Astrocyte of the hippocampus (primary cell): ENCODE results near the gene KRTAP19-5.
"Not testable (repeated sequence)": the region's sequence is repeated elsewhere in the genome, so short reads cannot be mapped to it uniquely, and the experiment has no call there.

Source experiments
- DNase-seq: peaks from one replicate; pipeline ENCODE4 v3.0.0; 2011; ENCODE audit warnings: low read depth, low spot score

The KRTAP19-5 gene

DNA sequence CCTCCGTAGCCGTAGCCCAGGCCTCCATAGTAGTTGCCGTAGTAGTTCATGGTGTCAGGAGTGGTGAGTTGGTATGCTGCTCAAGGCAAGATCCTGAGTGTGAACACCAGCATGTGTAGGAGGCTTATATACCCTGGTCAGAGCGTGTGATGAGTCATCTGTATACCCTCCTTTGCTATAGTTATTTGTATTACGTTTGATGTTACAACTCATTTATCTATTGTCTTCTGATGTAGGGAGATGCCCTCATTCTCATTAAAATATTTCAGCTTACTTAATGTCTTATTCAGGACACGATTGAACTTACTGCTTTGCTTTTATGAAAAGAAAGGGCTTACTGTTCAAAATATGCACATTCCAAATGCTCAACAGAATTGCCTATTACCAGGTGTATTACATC, at the start of gene KRTAP19-5:
Gene KRTAP19-5, minus strand, starts transcription at position 101 of the 400 bp plus-strand sequence. Its CDS starts 51 bp downstream, at position 50.
- no peak for DNase-seq

DNA sequence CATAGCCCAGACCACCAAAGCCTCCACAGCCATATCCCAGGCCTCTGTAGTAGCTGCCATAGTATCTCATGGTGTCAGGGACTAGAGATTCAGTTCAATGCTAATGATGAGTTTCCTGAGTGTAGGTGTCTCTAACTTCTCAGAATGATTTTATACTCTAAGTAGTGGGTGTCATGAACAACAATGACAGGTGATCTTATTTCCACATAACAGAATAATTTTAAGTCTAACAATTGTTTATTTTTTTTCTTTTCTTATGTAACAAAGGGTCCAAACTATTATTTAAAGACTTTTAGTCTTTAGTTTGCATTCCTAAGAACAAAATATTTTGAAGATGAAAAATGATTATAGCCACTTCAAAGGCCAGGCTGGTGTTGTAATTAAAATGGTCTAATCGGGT, 39.8 kb upstream of the KRTAP19-5 start, which contains the start of gene KRTAP19-6:
Gene KRTAP19-6, minus strand, starts transcription at position 101 of the 400 bp plus-strand sequence. Its CDS starts 31 bp downstream, at position 70.
- no peak for DNase-seq

DNA sequence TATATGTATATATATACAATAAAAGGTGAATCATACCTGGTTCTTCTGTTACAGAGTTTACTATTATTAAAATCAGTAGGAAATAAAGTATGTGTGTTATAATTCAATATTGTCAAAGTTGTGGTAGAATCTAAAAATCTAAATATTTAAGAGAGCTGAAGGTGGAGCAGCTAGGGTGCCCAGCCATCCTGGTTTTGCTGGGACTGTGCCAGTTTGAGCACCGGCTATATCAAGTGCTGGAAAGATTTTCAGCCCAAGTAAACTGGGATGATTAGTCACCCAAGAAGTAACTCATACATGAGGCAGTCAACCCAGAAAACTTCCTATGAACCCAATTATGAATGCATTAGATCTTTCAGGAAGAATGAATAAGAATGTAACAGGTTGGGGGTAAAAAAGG, 16.9 kb upstream of the KRTAP19-5 start:
- DNase-seq, result no peak

DNA sequence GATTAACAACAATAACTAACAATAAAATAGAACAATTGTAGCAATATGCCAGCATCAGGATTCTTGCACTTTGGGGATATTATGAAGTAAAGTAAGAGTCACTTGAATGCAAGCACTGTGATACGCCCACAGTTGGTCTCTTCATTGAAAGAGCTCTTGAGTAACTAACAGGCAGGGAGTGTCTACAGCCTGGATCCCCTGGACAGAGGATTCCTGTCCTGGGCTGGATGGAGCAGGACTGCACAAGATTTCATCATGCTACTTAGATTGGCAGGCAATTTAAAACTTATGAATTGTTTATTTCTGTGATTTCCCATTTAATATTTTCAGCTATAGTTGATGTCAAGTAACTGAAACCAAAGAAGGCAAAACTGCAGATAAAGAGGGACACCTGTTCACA, 13.7 kb upstream of the KRTAP19-5 start:
- no peak for DNase-seq

DNA sequence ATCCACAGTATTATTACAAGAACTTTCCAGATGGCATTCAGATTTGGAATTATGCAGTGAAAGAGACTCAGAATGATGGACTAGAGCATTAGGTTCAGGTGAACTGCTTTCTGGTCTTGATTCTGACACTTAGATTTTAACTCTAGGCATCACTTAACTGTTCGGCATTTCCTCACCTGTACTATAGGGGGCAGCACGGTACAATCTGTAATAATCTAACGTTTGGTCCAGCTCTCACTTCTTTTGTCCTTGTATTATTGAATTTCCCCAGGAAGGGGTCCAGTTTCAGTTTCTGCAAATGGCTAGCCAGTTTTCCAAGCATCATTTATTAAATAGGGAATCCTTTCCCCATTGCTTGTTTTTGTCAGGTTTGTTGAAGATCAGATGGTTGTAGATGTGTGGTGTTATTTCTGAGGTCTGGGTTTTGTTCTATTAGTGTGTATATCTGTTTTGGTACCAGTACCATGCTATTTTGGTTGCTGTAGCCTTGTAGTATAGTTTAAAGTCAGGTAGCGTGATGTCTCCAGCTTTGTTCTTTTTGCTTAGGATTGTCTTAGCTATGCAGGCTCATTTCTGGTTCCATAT, 3.8 kb upstream of the KRTAP19-5 start:
- not testable (repeated sequence) for DNase-seq

DNA sequence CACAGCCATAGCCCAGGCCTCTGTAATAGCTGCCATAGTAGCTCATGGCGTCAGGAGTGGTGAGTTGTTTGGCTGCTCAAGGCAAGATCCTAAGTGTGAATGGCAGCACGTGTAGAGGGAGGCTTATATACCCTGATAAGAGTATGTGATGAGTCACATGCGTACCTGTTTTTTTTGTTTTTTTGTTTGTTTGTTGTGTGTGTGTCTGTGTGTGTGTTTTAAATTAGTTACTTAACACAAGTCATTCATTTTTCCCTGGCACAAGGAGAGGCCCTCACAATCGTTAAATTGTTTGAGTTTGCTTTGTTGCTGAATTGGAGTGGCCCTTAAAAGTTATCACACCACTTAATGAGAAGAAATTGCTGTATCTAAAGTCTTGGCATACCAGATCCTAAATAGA, 4.9 kb downstream of the KRTAP19-5 start, which contains the start of gene KRTAP19-4:
Gene KRTAP19-4, minus strand, starts transcription at position 101 of the 400 bp plus-strand sequence. Its CDS starts 55 bp downstream, at position 46.
- DNase-seq, result no peak

DNA sequence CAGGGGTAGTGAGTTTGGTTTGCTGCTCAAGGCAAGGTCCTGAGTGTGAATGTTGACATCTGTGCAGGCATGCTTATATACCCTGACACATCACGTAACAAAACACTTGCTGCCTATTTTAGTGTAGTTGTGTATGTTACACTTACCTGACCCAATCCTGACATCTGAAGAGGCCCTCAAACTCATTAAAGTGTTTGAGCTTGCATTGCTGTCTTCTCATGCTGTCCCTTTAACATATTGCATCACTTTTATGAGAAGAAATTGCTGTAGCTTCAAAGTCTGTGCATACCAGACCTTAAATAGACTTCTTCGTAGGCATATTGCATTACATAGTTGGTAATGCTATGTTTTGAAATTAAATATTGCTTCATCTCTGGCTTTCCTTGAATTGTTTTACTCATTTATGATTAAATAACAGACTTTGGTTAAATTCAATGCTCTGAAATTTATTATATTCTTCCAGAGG, 9.9 kb downstream of the KRTAP19-5 start, which contains the start of gene KRTAP19-3:
Gene KRTAP19-3, minus strand, starts transcription at position 51 of the 466 bp plus-strand sequence. CDS start 56 bp downstream, outside the sequence.
- no peak for DNase-seq

DNA sequence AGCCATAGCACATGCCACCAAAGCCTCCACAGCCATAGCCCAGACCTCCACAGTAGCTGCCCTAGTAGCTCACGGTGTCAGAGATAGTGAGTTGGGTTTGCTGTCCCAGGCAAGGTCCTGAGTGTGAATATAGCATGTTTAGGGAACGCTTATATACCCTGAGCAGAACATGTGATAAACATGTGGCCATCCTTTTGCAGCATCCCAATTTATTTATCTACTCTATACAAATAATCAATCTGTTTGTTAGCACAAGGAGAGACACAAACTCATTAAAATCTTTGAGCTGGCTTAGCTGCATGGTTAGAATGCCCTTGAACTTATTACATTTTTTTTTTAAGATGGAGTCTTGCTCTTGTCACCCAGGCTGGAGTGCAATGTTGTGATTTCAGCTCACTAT, 14.6 kb downstream of the KRTAP19-5 start, which contains the start of gene KRTAP19-2:
Gene KRTAP19-2, minus strand, starts transcription at position 101 of the 400 bp plus-strand sequence. Its CDS starts 88 bp downstream, at position 13.
- DNase-seq, result no peak

DNA sequence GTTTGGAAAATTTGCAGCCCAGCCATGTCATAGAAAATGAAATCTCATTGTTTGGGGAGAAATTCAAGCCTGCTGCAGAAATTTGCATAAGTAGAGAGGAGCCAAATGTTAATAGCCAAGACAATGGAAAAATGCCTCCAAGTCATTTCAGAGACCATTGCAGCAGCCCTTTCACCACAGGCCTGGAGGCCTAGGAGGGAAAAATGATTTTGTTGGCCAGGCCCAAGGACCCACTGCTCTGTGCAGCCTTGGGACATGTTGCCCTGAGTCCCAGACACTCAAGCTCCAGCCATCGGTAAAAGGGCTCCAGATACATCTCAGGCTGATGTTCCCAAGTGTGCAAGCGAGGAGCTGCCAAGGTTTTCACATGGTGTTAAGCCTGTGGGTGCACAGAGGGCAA, 15.8 kb downstream of the KRTAP19-5 start:
- DNase-seq, result no peak

DNA sequence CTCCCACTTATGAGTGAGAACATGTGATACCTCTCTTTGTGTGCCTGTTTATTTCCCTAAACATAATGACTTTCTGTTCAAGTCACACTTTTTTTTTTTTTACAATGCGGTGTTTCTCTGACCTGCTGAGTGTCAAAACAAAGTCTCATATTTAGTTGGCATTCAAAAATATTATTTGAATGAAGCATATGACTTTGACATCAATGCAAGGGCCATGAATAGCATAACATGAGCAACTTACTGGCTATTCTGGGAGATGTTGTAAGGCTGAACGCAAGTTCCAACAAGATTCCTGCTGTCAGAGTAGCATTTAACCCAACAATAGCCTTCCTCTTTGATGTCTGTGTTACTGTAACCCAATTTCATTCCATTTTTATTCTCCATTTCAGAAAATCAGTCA, 19.8 kb downstream of the KRTAP19-5 start:
- no peak for DNase-seq

DNA sequence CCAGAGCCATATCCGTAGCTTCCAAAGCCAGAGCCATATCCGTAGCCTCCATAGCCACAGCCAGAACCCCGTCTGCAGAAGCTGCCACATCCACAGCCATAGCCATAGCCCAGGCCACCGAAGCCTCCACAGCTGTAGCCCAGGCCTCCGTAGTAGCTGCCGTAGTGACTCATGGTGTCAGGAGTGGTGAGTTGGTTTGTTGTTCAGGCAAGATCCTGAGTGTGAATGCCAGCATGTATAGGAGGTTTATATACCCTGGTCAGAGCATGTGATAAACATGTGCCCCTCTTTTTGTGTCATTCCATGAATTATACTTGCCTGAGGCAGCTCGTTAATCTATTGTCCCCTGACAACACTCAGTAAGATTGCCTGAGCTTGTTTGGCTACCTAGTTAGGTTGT, 21.8 kb downstream of the KRTAP19-5 start, which contains the start of gene KRTAP19-1:
Gene KRTAP19-1, minus strand, starts transcription at position 223 of the 400 bp plus-strand sequence. Its CDS starts 50 bp downstream, at position 173.
- DNase-seq, result no peak

DNA sequence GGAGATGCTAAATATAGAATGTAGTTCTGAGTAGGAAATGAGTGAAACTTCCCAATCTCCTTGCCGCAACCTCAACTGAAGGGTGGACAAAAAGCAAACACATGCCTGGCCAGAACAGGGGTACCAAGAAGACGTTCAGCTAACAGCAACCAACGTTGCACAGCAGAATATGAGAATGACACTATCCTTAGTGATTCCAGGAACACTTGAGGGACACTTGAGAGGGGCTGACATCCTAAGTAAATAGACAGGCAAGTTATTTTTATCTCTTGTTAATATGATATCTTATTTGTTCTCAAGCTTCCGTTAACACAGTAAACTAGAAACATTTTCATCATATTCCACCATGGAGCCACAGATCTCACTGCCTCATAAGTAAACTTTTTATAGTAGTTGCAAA, 22.7 kb downstream of the KRTAP19-5 start:
- no peak for DNase-seq

DNA sequence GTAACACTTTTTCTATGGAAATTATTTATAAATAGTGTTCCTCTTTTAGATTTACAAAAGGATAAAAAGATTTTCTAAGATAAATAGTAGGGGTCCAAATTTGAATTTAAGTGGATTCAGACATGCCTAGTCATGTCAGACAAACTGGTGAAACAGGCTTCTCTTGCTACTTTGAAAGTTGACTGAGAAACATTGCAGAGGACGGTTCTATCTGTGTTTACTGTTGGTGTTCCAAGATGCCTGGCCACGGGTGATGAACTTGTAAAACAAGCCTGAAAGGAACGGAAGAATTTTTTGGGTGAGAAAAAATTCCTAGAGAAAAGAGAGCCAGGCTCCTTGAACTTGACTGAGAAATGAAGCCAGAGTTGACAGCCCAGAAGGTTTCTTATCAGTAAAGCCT, 23.9 kb downstream of the KRTAP19-5 start:
- no peak for DNase-seq

DNA sequence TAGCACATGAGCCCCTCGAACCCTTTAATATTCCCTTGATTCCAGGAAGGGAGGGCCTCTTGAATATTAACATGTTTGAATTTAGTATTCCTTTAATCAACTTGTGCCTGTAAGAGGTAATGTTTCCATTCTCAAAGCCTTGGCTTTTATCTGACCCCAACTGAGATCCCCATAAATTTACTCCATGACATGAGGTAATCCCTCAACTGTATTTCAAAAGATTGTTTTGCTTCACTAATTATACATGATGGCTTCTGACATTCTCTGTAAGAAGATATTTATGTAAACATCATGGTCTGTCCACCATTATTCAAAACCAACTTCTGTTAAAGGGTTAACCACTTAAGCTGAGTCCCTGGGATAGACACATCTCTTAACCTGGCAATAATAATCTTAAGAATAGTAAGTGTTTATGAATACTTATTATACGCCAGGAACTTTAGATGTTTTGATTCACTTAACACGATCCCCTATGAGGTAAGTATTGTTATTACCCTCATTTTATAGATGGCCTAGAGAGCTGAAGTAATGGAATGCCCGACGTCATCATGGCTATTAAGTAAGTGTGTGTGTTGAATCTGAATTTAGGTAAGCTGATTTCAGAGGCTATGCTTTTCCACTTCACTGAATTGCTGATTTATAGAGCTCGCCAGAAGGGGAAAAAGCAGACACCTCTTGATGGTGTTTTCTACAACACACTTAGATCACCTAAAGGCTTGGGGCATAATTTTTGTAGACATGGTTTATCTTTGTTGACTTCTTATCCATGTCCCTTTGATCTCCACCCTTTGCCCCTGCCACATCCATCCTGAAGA, 32.8 kb downstream of the KRTAP19-5 start:
- no peak for DNase-seq

DNA sequence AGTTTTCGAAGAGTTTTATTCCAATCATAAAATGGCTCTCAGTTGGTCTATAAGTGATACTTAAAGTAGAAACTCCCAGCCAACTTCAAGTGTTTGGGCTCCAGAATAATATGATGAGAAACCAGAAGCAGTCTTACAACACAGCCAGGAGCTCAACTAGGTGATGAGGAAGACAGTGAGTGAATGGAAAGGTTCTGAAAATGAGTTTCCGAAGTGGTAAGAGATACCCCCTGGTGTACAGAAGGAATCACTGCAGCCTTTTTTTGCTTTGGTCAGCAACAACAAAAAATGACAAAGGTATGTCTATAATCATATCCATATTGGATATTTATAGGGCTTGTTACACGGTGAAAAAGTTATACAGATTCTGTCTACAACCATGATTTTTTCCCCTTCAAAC, 38.2 kb downstream of the KRTAP19-5 start:
- peak; percentile 1 for DNase-seq
